PC-3 (cell line): ENCODE data around the gene CAMK1G.

ENCODE experiments used
- CTCF ChIP-seq: fragments of 300-600 bp; sonication (generic); conservative IDR thresholded peaks from 2 replicates; pipeline ENCODE4 v1.5.1; 2017; ENCODE audit warnings: antibody characterized with exemption, low read depth, mild to moderate bottlenecking, low read length
- EZH2 ChIP-seq: fragments of 300-600 bp; sonication (generic); IDR thresholded peaks from one replicate; pipeline ENCODE4 v1.6.1; 2017; ENCODE audit warnings: antibody characterized with exemption, mild to moderate bottlenecking, low read length; ENCODE audit not compliant: unreplicated experiment

DNA sequence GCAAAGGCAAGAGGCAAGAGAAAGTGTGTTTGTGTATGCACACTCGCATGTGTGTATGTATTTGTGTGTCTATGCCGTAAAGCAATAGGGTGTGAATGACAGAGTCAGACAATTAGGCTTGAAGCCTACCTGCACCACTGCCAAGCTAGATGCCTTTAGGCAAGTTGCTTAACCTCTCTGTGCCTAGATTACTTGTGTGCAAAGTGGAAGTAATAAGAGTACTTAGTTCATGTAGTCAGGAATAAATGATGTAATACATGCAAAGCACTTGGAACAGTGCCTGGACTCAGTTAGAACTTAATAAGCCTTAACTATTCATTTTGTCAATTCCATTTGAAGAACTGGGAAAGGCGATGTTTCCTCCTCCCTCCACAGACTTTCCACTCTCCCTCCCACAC, 37.0 kb downstream of the CAMK1G start:
- no peak for TF ChIP-seq CTCF
- no peak for TF ChIP-seq EZH2
